Panc1 (cell line): ENCODE measurements around the gene TMEM161A.

Source experiments
- POLR2AphosphoS5 ChIP-seq: IDR thresholded peaks from 2 replicates; pipeline ENCODE4 v1.6.1; 2012; ENCODE audit warnings: mild to moderate bottlenecking, low read depth, low read length, moderate library complexity
- SIN3A ChIP-seq: IDR thresholded peaks from 2 replicates; pipeline ENCODE4 v1.6.1; 2012; ENCODE audit warnings: low read depth, mild to moderate bottlenecking, low read length, moderate library complexity, borderline replicate concordance; ENCODE audit not compliant: insufficient read depth
- TCF7L2 ChIP-seq: IDR thresholded peaks from 2 replicates; pipeline ENCODE4 v1.6.1; 2011; ENCODE audit warnings: mild to moderate bottlenecking, low read depth, low read length, inconsistent platforms
- TF ChIP-seq, protein P1 (sequence below): fragments of 450-650 bp; IDR thresholded peaks from 2 replicates; pipeline ENCODE4 v1.5.1; 2017; ENCODE audit warnings: mild to moderate bottlenecking
- TF ChIP-seq, protein P2 (sequence below), 2 experiments: IDR thresholded peaks; 2 replicates each; pipeline ENCODE4 v1.6.1; 2011 to 2012; ENCODE audit warnings: low read depth in 2 of 2, control low read depth in 1 of 2, low read length in 1 of 2, mild to moderate bottlenecking in 1 of 2, moderate library complexity in 1 of 2; ENCODE audit not compliant: insufficient read depth in 1 of 2

DNA sequence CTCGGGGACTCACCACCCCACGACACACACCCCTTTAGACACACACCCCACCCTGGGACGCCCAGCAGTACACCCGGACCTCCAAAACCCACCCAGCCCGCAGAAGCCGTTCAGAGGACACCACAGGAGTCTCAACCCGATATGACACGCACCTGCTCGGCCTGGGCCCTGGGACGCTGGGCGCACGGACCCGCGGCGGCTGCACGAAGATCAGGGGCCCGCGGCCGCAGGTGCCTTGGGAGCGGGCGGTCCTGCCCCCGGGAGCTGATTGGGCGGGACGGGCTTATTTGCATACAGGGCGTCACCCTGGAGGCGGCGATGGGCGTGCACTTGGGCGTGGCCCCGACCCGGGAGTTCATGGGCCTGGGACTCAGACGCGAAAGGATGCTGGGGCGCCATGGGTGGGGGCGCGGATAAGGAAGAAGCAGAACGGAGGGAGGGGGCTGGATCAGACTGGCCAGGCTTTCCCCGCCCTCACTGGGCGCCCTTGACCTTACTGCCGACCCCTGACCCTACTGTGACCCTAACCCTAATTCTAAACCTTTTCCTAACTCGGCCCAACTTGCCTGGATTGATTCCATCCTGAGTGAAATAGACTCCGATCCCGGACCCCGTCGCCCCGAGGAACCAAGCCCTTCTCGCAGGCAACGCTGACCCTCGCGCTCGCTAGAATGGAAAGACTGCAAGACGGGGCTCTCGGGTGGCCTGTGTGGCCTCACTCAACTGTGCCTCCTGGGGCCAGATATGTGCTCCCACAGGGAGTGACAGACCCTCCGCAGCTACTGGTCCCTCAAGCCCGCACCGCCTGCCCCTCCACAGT lies 32.0 kb upstream of the TMEM161A start, which contains the start of gene MEF2B:
- TF ChIP-seq, protein P1, sequence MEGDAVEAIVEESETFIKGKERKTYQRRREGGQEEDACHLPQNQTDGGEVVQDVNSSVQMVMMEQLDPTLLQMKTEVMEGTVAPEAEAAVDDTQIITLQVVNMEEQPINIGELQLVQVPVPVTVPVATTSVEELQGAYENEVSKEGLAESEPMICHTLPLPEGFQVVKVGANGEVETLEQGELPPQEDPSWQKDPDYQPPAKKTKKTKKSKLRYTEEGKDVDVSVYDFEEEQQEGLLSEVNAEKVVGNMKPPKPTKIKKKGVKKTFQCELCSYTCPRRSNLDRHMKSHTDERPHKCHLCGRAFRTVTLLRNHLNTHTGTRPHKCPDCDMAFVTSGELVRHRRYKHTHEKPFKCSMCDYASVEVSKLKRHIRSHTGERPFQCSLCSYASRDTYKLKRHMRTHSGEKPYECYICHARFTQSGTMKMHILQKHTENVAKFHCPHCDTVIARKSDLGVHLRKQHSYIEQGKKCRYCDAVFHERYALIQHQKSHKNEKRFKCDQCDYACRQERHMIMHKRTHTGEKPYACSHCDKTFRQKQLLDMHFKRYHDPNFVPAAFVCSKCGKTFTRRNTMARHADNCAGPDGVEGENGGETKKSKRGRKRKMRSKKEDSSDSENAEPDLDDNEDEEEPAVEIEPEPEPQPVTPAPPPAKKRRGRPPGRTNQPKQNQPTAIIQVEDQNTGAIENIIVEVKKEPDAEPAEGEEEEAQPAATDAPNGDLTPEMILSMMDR, result no peak
- no peak for TF ChIP-seq POLR2AphosphoS5
- TF ChIP-seq SIN3A, result no peak
- no peak for TF ChIP-seq TCF7L2
- TF ChIP-seq, protein P2, sequence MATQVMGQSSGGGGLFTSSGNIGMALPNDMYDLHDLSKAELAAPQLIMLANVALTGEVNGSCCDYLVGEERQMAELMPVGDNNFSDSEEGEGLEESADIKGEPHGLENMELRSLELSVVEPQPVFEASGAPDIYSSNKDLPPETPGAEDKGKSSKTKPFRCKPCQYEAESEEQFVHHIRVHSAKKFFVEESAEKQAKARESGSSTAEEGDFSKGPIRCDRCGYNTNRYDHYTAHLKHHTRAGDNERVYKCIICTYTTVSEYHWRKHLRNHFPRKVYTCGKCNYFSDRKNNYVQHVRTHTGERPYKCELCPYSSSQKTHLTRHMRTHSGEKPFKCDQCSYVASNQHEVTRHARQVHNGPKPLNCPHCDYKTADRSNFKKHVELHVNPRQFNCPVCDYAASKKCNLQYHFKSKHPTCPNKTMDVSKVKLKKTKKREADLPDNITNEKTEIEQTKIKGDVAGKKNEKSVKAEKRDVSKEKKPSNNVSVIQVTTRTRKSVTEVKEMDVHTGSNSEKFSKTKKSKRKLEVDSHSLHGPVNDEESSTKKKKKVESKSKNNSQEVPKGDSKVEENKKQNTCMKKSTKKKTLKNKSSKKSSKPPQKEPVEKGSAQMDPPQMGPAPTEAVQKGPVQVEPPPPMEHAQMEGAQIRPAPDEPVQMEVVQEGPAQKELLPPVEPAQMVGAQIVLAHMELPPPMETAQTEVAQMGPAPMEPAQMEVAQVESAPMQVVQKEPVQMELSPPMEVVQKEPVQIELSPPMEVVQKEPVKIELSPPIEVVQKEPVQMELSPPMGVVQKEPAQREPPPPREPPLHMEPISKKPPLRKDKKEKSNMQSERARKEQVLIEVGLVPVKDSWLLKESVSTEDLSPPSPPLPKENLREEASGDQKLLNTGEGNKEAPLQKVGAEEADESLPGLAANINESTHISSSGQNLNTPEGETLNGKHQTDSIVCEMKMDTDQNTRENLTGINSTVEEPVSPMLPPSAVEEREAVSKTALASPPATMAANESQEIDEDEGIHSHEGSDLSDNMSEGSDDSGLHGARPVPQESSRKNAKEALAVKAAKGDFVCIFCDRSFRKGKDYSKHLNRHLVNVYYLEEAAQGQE (IDR thresholded peaks at IDR 0.05; ENCODE audit: insufficient read depth in 1 of 2, low read depth in 2 of 2, low read length in 1 of 2), result no peak
